HFFc6 (cell line): ENCODE data around the gene PNKD. TPM values are rescaled to one million over a fixed set of nuclear protein-coding genes. Genes with fewer than 3 reads are reported as not detected.

ENCODE experiments used
- DNase-seq: peaks from one replicate; pipeline ENCODE4 v3.0.0-alpha.2; 2018
- H3K27ac Mint-ChIP-seq: 2 replicates; pipeline ENCODE4 v1.8.0; 2020; ENCODE audit warnings: mild to moderate bottlenecking, mixed read lengths
- H3K27me3 Mint-ChIP-seq: 2 replicates; pipeline ENCODE4 v1.8.0; 2021; ENCODE audit warnings: mild to moderate bottlenecking, moderate library complexity, mixed read lengths; ENCODE audit not compliant: insufficient read depth
- H3K36me3 Mint-ChIP-seq: 2 replicates; pipeline ENCODE4 v1.8.0; 2021; ENCODE audit warnings: low read depth, mixed read lengths
- H3K4me1 Mint-ChIP-seq: 2 replicates; pipeline ENCODE4 v1.8.0; 2020; ENCODE audit warnings: low read depth, mixed read lengths
- H3K4me3 Mint-ChIP-seq: 2 replicates; pipeline ENCODE4 v1.8.0; 2020; ENCODE audit warnings: mild to moderate bottlenecking, moderate library complexity, mixed read lengths
- H3K9me3 Mint-ChIP-seq: 2 replicates; pipeline ENCODE4 v1.8.0; 2020; ENCODE audit warnings: mild to moderate bottlenecking, mixed read lengths
- CTCF ChIP-seq: fragments of 200-600 bp; sonication (generic); IDR thresholded peaks from 2 replicates; pipeline ENCODE4 v1.5.0; 2021; ENCODE audit warnings: antibody characterized with exemption, mild to moderate bottlenecking
- total RNA-seq, 6 experiments: library from RNA; stranded (reverse); fragmentation: NEBNext Ultra II Directional; extraction: Animal tissue kit (Norgen Biotek cat#: 25700); gene quantifications; 2 replicates in 1 of 6; 3 replicates in 5 of 6; pipeline ENCODE4 v1.2.3, GENCODE V29; 2021

The PNKD gene
- total RNA-seq, 6 experiments from 2014 or later = 50.8 to 62.8 (median 57.7) TPM

GRCh38 chr2:218234521-218234920 lies 35.8 kb upstream of the PNKD start:
- no peak for TF ChIP-seq CTCF

DNA sequence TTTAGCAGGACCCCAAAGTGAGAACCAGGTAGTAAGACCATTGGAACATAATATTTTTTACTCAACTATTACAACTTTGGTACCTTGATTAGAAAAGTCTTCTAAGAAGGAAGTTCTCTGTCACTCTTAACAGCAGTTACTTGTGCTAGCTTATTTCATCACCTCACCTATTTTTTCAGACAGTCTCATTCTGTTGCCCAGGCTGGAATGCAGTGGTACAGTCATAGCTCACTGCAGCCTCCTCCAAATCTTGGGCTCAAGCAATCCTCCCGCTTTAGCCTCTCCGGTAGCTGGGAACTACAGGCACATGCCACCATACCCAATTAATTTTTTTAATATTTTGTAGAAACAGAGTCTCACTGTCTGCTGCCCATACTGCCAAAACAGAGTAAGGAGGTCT lies 35.3 kb upstream of the PNKD start:
- no peak overlapping the region for H3K27ac Mint-ChIP-seq
- no peak overlapping the region for H3K4me3 Mint-ChIP-seq
- TF ChIP-seq CTCF = no peak
- H3K4me1 Mint-ChIP-seq = peaks cover 27% of the 10 kb centered on the region
- no peaks in the 10 kb centered on the region for H3K9me3 Mint-ChIP-seq
- H3K27me3 Mint-ChIP-seq = no peaks in the 10 kb centered on the region; the same call in none of the 2 replicates
- peaks cover 59% of the 10 kb centered on the region for H3K36me3 Mint-ChIP-seq
- DNase-seq = no peak

More at GRCh38 chr2:218234521-218234920, 35.8 kb upstream of the PNKD start:
- Mint-ChIP-seq H3K9me3 (no peaks in the 10 kb centered on the region), H3K36me3 (peaks cover 59% of the 10 kb centered on the region), H3K27me3 (no peaks in the 10 kb centered on the region; the same call in none of the 2 replicates), H3K4me3 (no peak overlapping the region), H3K4me1 (peaks cover 32% of the 10 kb centered on the region), H3K27ac (no peak overlapping the region)
- no peak for DNase-seq

- no peak for DNase-seq
- Mint-ChIP-seq H3K4me3 (no peak overlapping the region), H3K4me1 (peaks cover 13% of the 10 kb centered on the region; the same call in 1 of the 2 replicates), H3K9me3 (no peaks in the 10 kb centered on the region), H3K27me3 (no peaks in the 10 kb centered on the region; the same call in 1 of the 2 replicates), H3K27ac (no peak overlapping the region), H3K36me3 (peaks cover 45% of the 10 kb centered on the region)
- TF ChIP-seq CTCF = no peak
These were observed 33.5 kb upstream of the PNKD start for GRCh38 chr2:218236829-218237228.

- Mint-ChIP-seq H3K4me1 (peaks cover 6% of the 10 kb centered on the region; the same call in 1 of the 2 replicates), H3K36me3 (peaks cover 33% of the 10 kb centered on the region), H3K27me3 (no peaks in the 10 kb centered on the region; the same call in none of the 2 replicates), H3K27ac (no peak overlapping the region; the same call in 1 of the 2 replicates), H3K9me3 (no peaks in the 10 kb centered on the region), H3K4me3 (no peak overlapping the region)
- no peak for DNase-seq
- TF ChIP-seq CTCF = no peak
These were observed 31.4 kb upstream of the PNKD start for GRCh38 chr2:218238887-218239286.

DNA sequence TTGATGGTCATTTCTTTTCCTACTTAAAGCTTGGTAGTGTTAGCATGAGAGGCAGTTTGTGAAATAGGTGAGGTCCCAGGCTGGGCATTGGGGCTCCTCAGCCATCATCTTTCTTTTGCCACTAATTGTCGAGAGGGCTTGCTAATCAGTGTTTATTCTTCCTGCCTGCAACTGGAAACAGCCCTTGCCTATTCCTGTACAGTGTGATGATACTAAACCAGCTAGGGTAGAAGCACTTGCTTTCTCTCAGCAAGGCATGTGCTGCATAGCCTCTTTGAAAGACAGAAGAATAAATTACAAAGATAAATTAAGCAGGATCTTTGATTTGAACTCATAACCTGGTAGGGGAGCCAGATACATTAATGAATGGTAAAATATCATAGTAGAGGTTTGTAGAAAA lies 26.1 kb upstream of the PNKD start:
- Mint-ChIP-seq H3K4me1 (no peaks in the 10 kb centered on the region), H3K27me3 (peaks cover 4% of the 10 kb centered on the region), H3K27ac (no peak overlapping the region), H3K36me3 (peaks cover 19% of the 10 kb centered on the region), H3K9me3 (no peaks in the 10 kb centered on the region), H3K4me3 (no peak overlapping the region)
- TF ChIP-seq CTCF = no peak
- DNase-seq = no peak

- H3K4me3 Mint-ChIP-seq = no peak overlapping the region
- no peak for DNase-seq
- no peaks in the 10 kb centered on the region for H3K9me3 Mint-ChIP-seq
- peaks cover 6% of the 10 kb centered on the region for H3K27me3 Mint-ChIP-seq
- peaks cover 22% of the 10 kb centered on the region for H3K36me3 Mint-ChIP-seq
- no peak overlapping the region for H3K27ac Mint-ChIP-seq
- TF ChIP-seq CTCF = no peak
- H3K4me1 Mint-ChIP-seq = no peaks in the 10 kb centered on the region
These were observed 25.7 kb upstream of the PNKD start for GRCh38 chr2:218244665-218245064.
